HL-60 (cell line): ENCODE results near the gene TGFBI.

Source experiments
- DNase-seq, 2 experiments: peaks; one replicate each; pipeline ENCODE4 v3.0.0-alpha.2; 2010 to 2020; ENCODE audit warnings: low read depth in 1 of 2, low spot score in 1 of 2
- H3K27ac ChIP-seq: fragments of 250-450 bp; sonication (Bioruptor Pico); replicated peaks from 2 replicates; pipeline ENCODE4 v1.5.1; 2020; ENCODE audit warnings: mild to moderate bottlenecking, moderate library complexity
- H3K27me3 ChIP-seq: fragments of 250-450 bp; sonication (Bioruptor Pico); 2 replicates; pipeline ENCODE4 v1.5.1; 2021; ENCODE audit warnings: mild to moderate bottlenecking, moderate library complexity; ENCODE audit not compliant: insufficient read depth, poor library complexity, severe bottlenecking
- H3K4me3 ChIP-seq: replicated peaks from 2 replicates; pipeline ENCODE4 v1.5.1; 2011; ENCODE audit warnings: mild to moderate bottlenecking, control low read depth, low read length; ENCODE audit not compliant: insufficient read depth
- CTCF ChIP-seq: IDR thresholded peaks from one replicate; pipeline ENCODE4 v1.5.1; 2011; ENCODE audit warnings: low read length, control low read depth, inconsistent platforms; ENCODE audit not compliant: insufficient read depth
- GABPA ChIP-seq: IDR thresholded peaks from 2 replicates; pipeline ENCODE4 v1.6.1; 2012; ENCODE audit warnings: low read depth
- POLR2AphosphoS5 ChIP-seq: IDR thresholded peaks from 2 replicates; pipeline ENCODE4 v1.6.1; 2012; ENCODE audit warnings: low read depth
- REST ChIP-seq: IDR thresholded peaks from 2 replicates; pipeline ENCODE4 v1.6.1; 2012; ENCODE audit warnings: low read depth; ENCODE audit not compliant: insufficient replicate concordance
- SPI1 ChIP-seq: IDR thresholded peaks from 2 replicates; pipeline ENCODE4 v1.6.1; 2012; ENCODE audit warnings: low read depth, mild to moderate bottlenecking, borderline replicate concordance

Gene TGFBI

GRCh38 chr5:136101884-136102283 is 73.1 kb downstream of the TGFBI start:
- Histone ChIP-seq H3K27me3 (no peaks in the 10 kb centered on the region), H3K27ac (no peak overlapping the region), H3K4me3 (no peak overlapping the region)
- TF ChIP-seq POLR2AphosphoS5 (no peak), REST (no peak)
- DNase-seq, result no peak

GRCh38 chr5:136103118-136103517 is 74.3 kb downstream of the TGFBI start:
- no peak for DNase-seq
- Histone ChIP-seq H3K27ac (no peak overlapping the region), H3K27me3 (no peaks in the 10 kb centered on the region), H3K4me3 (no peak overlapping the region)
- TF ChIP-seq POLR2AphosphoS5 (no peak), CTCF (no peak), GABPA (no peak), REST (no peak), SPI1 (no peak)

GRCh38 chr5:136104306-136104965 is 75.6 kb downstream of the TGFBI start:
- Histone ChIP-seq H3K4me3 (no peak overlapping the region), H3K27ac (no peak overlapping the region)

More at GRCh38 chr5:136104306-136104965, 75.6 kb downstream of the TGFBI start:
- no peaks in the 10 kb centered on the region for H3K27me3 ChIP-seq
- DNase-seq, result no peak
- TF ChIP-seq CTCF, result no peak
- no peak for TF ChIP-seq SPI1
- TF ChIP-seq REST, result no peak
- TF ChIP-seq POLR2AphosphoS5, result no peak
- no peak for TF ChIP-seq GABPA
